Ovary (tissue), 3 donors: ENCODE data around the gene CUL9.

Source experiments
- CTCF ChIP-seq, 3 donors: fragments of 450-650 bp in 2 of 3; fragments of 200-600 bp in 1 of 3; IDR thresholded peaks; one replicate each; pipeline versions ENCODE4 v1.5.1 to v1.8.0; 2016 to 2022; ENCODE audit warnings: antibody characterized with exemption in 3 of 3, mild to moderate bottlenecking in 1 of 3
- POLR2A ChIP-seq: fragments of 450-650 bp; IDR thresholded peaks from one replicate; pipeline ENCODE4 v1.6.1; 2017; ENCODE audit warnings: antibody characterized with exemption, mild to moderate bottlenecking, moderate library complexity
- donor health status: DM: no; HTN: no; CAD: no.

GRCh38 chr6:43253401-43253800 lies 71.4 kb downstream of the CUL9 start:
- TF ChIP-seq POLR2A (no peak), CTCF (IDR thresholded peaks at IDR 0.05) (no peak)
